ENCODE data around the gene BATF.

BATF gene

DNA sequence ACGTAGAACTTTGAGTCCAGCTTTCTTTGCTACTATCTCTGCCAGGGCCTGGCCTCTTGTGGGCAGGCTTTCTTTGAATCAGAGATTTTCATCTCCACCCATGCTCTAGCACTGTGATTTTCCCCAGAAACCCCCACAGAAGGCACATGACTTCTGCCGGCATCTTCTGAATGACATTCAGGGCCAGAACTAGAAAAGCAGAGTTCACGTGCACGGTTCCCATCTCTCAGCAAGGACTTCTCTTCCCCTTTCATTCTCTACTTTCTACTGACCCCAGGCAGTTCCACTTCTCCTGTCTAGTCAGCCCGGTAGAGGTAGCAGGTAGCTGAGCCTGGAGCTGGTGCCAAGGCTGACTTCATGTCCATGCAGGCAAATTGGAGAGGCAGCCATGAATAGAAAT is 26.9 kb downstream of the BATF start:
- no peaks in the 10 kb centered on the region for H3K9me2 ChIP-seq (replicated peaks; ENCODE audit: low read depth, low read length)
- no peak overlapping the region for H3K4me2 ChIP-seq (ENCODE audit: low read depth, low read length, poor library complexity, severe bottlenecking)
- TF ChIP-seq CTCF (conservative IDR thresholded peaks at IDR 0.05; ENCODE audit: low read length) (no peak), EZH2phosphoT487 (IDR thresholded peaks at IDR 0.05; ENCODE audit: borderline replicate concordance) (no peak)
- no peak overlapping the region for H3K9ac ChIP-seq (ENCODE audit: low read depth, low read length, poor library complexity, severe bottlenecking)
- no peak overlapping the region for H3K4me3 ChIP-seq (ENCODE audit: low read length, poor library complexity, severe bottlenecking)
- no peaks in the 10 kb centered on the region for H3K9me3 ChIP-seq (ENCODE audit: insufficient read depth, low read depth, low read length)
- peaks cover 26% of the 10 kb centered on the region; the same call in 1 of the 2 replicates for H3K36me3 ChIP-seq (ENCODE audit: insufficient read depth, low read length)
- H2AFZ ChIP-seq (ENCODE audit: low read length), result no peak overlapping the region
- peaks cover 6% of the 10 kb centered on the region for H3K4me1 ChIP-seq (ENCODE audit: insufficient read depth, low read length, poor library complexity, severe bottlenecking)
- H4K20me1 ChIP-seq (ENCODE audit: insufficient read depth, low read length, poor library complexity, severe bottlenecking), result no peaks in the 10 kb centered on the region
- no peaks in the 10 kb centered on the region for H3F3A ChIP-seq (ENCODE audit: low read depth)
- no peaks in the 10 kb centered on the region for H3K27me3 ChIP-seq (ENCODE audit: insufficient read depth, low read length, poor library complexity, severe bottlenecking)
- peaks cover 11% of the 10 kb centered on the region for H3K79me2 ChIP-seq (ENCODE audit: insufficient read depth, low read length)

GRCh38 chr14:75551021-75551420 is 28.8 kb downstream of the BATF start:
- Histone ChIP-seq H3K79me2 (ENCODE audit: insufficient read depth, low read length) (no peaks in the 10 kb centered on the region), H3K9me2 (replicated peaks; ENCODE audit: low read depth, low read length) (no peaks in the 10 kb centered on the region), H3K27me3 (ENCODE audit: insufficient read depth, low read length, poor library complexity, severe bottlenecking) (no peaks in the 10 kb centered on the region), H4K20me1 (ENCODE audit: insufficient read depth, low read length, poor library complexity, severe bottlenecking) (no peaks in the 10 kb centered on the region), H3K9ac (ENCODE audit: low read depth, low read length, poor library complexity, severe bottlenecking) (no peak overlapping the region), H3K36me3 (ENCODE audit: insufficient read depth, low read length) (peaks cover 25% of the 10 kb centered on the region; the same call in 1 of the 2 replicates), H2AFZ (ENCODE audit: low read length) (no peak overlapping the region), H3K9me3 (ENCODE audit: insufficient read depth, low read depth, low read length) (no peaks in the 10 kb centered on the region), H3F3A (ENCODE audit: low read depth) (no peaks in the 10 kb centered on the region), H3K4me2 (ENCODE audit: low read depth, low read length, poor library complexity, severe bottlenecking) (no peak overlapping the region), H3K4me1 (ENCODE audit: insufficient read depth, low read length, poor library complexity, severe bottlenecking) (peaks cover 6% of the 10 kb centered on the region), H3K4me3 (ENCODE audit: low read length, poor library complexity, severe bottlenecking) (no peak overlapping the region)
- TF ChIP-seq CTCF (conservative IDR thresholded peaks at IDR 0.05; ENCODE audit: low read length), result no peak
- TF ChIP-seq EZH2phosphoT487 (IDR thresholded peaks at IDR 0.05; ENCODE audit: borderline replicate concordance), result no peak

DNA sequence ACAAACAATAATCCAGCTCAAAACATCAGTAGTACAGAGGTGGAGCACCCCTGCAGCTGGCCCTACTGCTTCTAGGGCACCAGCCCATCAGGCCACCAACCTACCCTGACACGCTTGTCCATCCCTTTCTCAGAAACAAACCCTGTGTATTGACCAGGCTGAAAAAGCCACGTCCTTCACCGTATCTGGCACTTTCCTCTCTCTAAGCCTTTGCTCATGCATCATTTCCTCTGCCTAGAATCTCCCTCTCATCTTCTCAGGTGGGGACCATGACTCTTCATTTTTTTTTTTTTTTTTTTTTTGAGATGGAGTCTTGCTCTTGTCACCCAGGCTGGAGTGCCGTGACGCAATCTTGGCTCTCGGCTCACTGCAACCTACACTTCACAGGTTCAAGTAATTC is 30.9 kb downstream of the BATF start:
- Histone ChIP-seq H3K4me3 (ENCODE audit: low read length, poor library complexity, severe bottlenecking) (no peak overlapping the region), H3K9me2 (replicated peaks; ENCODE audit: low read depth, low read length) (no peaks in the 10 kb centered on the region), H3K4me1 (ENCODE audit: insufficient read depth, low read length, poor library complexity, severe bottlenecking) (peaks cover 6% of the 10 kb centered on the region), H3K9me3 (ENCODE audit: insufficient read depth, low read depth, low read length) (no peaks in the 10 kb centered on the region), H3K27me3 (ENCODE audit: insufficient read depth, low read length, poor library complexity, severe bottlenecking) (no peaks in the 10 kb centered on the region), H2AFZ (ENCODE audit: low read length) (no peak overlapping the region), H3K9ac (ENCODE audit: low read depth, low read length, poor library complexity, severe bottlenecking) (no peak overlapping the region), H4K20me1 (ENCODE audit: insufficient read depth, low read length, poor library complexity, severe bottlenecking) (no peaks in the 10 kb centered on the region), H3K36me3 (ENCODE audit: insufficient read depth, low read length) (peaks cover 4% of the 10 kb centered on the region; the same call in 1 of the 2 replicates), H3F3A (ENCODE audit: low read depth) (no peaks in the 10 kb centered on the region), H3K79me2 (ENCODE audit: insufficient read depth, low read length) (no peaks in the 10 kb centered on the region), H3K4me2 (ENCODE audit: low read depth, low read length, poor library complexity, severe bottlenecking) (no peak overlapping the region)
- no peak for TF ChIP-seq EZH2phosphoT487 (IDR thresholded peaks at IDR 0.05; ENCODE audit: borderline replicate concordance)
- no peak for TF ChIP-seq CTCF (conservative IDR thresholded peaks at IDR 0.05; ENCODE audit: low read length)
